ENCODE measurements around the gene CASKIN1.

The CASKIN1 gene

GRCh38 chr16:2228161-2228824, 31.9 kb upstream of the CASKIN1 start:
- Histone ChIP-seq H2AK5ac (ENCODE audit: low read depth, low read length) (no peak overlapping the region), H3K36me3 (replicated peaks in 1 of 2; ENCODE audit: control insufficient read depth in 2 of 2, insufficient read depth in 2 of 2, low read length in 2 of 2) (peaks cover 30 to 68% of the 10 kb centered on the region in 2 donors), H3K14ac (ENCODE audit: low read length) (no peak overlapping the region), H4K91ac (ENCODE audit: low read depth, low read length, poor library complexity) (no peak overlapping the region), H3K23ac (ENCODE audit: low read depth, low read length, poor library complexity) (no peak overlapping the region), H2BK5ac (ENCODE audit: low read length) (no peak overlapping the region), H3K27me3 (ENCODE audit: control insufficient read depth in 3 of 3, insufficient read depth in 3 of 3, low read depth in 1 of 3, low read length in 3 of 3) (no peaks in the 10 kb centered on the region), H2BK15ac (ENCODE audit: low read length) (no peak overlapping the region), H3K4me2 (ENCODE audit: insufficient read depth, low read length, poor library complexity, severe bottlenecking) (no peak overlapping the region), H3K4me3 (ENCODE audit: low read length in 2 of 2) (no peak overlapping the region), H3K4ac (ENCODE audit: low read length) (no peak overlapping the region), H4K8ac (ENCODE audit: low read depth, low read length) (no peak overlapping the region), H3K4me1 (ENCODE audit: control insufficient read depth in 2 of 2, insufficient read depth in 1 of 2, low read depth in 1 of 2, low read length in 2 of 2) (peaks cover 2 to 3% of the 10 kb centered on the region in 2 donors), H3K18ac (ENCODE audit: low read length) (no peak overlapping the region), H2BK12ac (ENCODE audit: low read length) (no peak overlapping the region), H2AFZ (ENCODE audit: low read length) (no peak overlapping the region), H3K9ac (ENCODE audit: low read depth, low read length, poor library complexity) (peak overlapping the region; percentile 3), H2BK120ac (ENCODE audit: low read depth, low read length) (no peak overlapping the region), H3K79me1 (ENCODE audit: low read depth, low read length) (peaks cover 20% of the 10 kb centered on the region), H3K27ac (replicated peaks; ENCODE audit: low read length) (no peak overlapping the region), H3K9me3 (replicated peaks in 1 of 2; ENCODE audit: control insufficient read depth in 2 of 2, insufficient read depth in 1 of 2, low read depth in 1 of 2, low read length in 2 of 2) (no peaks in the 10 kb centered on the region)
- no CpG with 5 or more reads among the region's 25 CpGs for WGBS, 2 donors (ENCODE audit: extremely low coverage in 2 of 2, insufficient read length in 2 of 2, insufficient replicate concordance in 1 of 2)
- DNase-seq (ENCODE audit: low spot score), result no peak

GRCh38 chr16:2226918-2227317, 30.5 kb upstream of the CASKIN1 start:
- H2BK5ac ChIP-seq (ENCODE audit: low read length), result no peak overlapping the region

GRCh38 chr16:2226245-2226793, 29.9 kb upstream of the CASKIN1 start:
- Histone ChIP-seq H3K18ac (ENCODE audit: low read length) (no peak overlapping the region), H3K4me2 (ENCODE audit: insufficient read depth, low read length, poor library complexity, severe bottlenecking) (no peak overlapping the region), H2BK12ac (ENCODE audit: low read length) (no peak overlapping the region), H4K91ac (ENCODE audit: low read depth, low read length, poor library complexity) (no peak overlapping the region), H3K23ac (ENCODE audit: low read depth, low read length, poor library complexity) (no peak overlapping the region), H3K14ac (ENCODE audit: low read length) (no peak overlapping the region), H2BK15ac (ENCODE audit: low read length) (no peak overlapping the region), H3K36me3 (replicated peaks in 1 of 2; ENCODE audit: control insufficient read depth in 2 of 2, insufficient read depth in 2 of 2, low read length in 2 of 2) (peaks cover 17 to 48% of the 10 kb centered on the region in 2 donors), H3K4ac (ENCODE audit: low read length) (no peak overlapping the region), H3K9ac (ENCODE audit: low read depth, low read length, poor library complexity) (no peak overlapping the region), H3K4me3 (ENCODE audit: low read length in 2 of 2) (peak overlapping the region in 1 of 2 donors; percentile 5), H3K27ac (replicated peaks; ENCODE audit: low read length) (no peak overlapping the region), H3K27me3 (ENCODE audit: control insufficient read depth in 3 of 3, insufficient read depth in 3 of 3, low read depth in 1 of 3, low read length in 3 of 3) (no peaks in the 10 kb centered on the region), H3K79me1 (ENCODE audit: low read depth, low read length) (peaks cover 18% of the 10 kb centered on the region), H2BK5ac (ENCODE audit: low read length) (no peak overlapping the region), H2AK5ac (ENCODE audit: low read depth, low read length) (no peak overlapping the region), H3K9me3 (replicated peaks in 1 of 2; ENCODE audit: control insufficient read depth in 2 of 2, insufficient read depth in 1 of 2, low read depth in 1 of 2, low read length in 2 of 2) (no peaks in the 10 kb centered on the region), H2BK120ac (ENCODE audit: low read depth, low read length) (no peak overlapping the region), H2AFZ (ENCODE audit: low read length) (no peak overlapping the region), H4K8ac (ENCODE audit: low read depth, low read length) (no peak overlapping the region), H3K4me1 (ENCODE audit: control insufficient read depth in 2 of 2, insufficient read depth in 1 of 2, low read depth in 1 of 2, low read length in 2 of 2) (peaks cover 2 to 3% of the 10 kb centered on the region in 2 donors)
- DNase-seq (ENCODE audit: low spot score), result no peak
- WGBS, 2 donors (ENCODE audit: extremely low coverage in 2 of 2, insufficient read length in 2 of 2, insufficient replicate concordance in 1 of 2), result no CpG with 5 or more reads among the region's 9 CpGs

More at GRCh38 chr16:2226918-2227317, 30.5 kb upstream of the CASKIN1 start:
- no peak overlapping the region for H4K8ac ChIP-seq (ENCODE audit: low read depth, low read length)
- no peak overlapping the region for H2BK12ac ChIP-seq (ENCODE audit: low read length)
- no peaks in the 10 kb centered on the region for H3K27me3 ChIP-seq (ENCODE audit: control insufficient read depth in 3 of 3, insufficient read depth in 3 of 3, low read depth in 1 of 3, low read length in 3 of 3)
- H3K23ac ChIP-seq (ENCODE audit: low read depth, low read length, poor library complexity), result no peak overlapping the region
- H3K9me3 ChIP-seq (replicated peaks in 1 of 2; ENCODE audit: control insufficient read depth in 2 of 2, insufficient read depth in 1 of 2, low read depth in 1 of 2, low read length in 2 of 2), result no peaks in the 10 kb centered on the region
- no CpG with 5 or more reads among the region's 6 CpGs for WGBS, 2 donors (ENCODE audit: extremely low coverage in 2 of 2, insufficient read length in 2 of 2, insufficient replicate concordance in 1 of 2)
- no peak overlapping the region for H4K91ac ChIP-seq (ENCODE audit: low read depth, low read length, poor library complexity)
- H3K14ac ChIP-seq (ENCODE audit: low read length), result no peak overlapping the region
- no peak overlapping the region for H3K9ac ChIP-seq (ENCODE audit: low read depth, low read length, poor library complexity)
- no peak overlapping the region for H3K27ac ChIP-seq (replicated peaks; ENCODE audit: low read length)
- no peak overlapping the region for H2AFZ ChIP-seq (ENCODE audit: low read length)
- no peak overlapping the region for H2BK120ac ChIP-seq (ENCODE audit: low read depth, low read length)
- no peak overlapping the region for H3K4me3 ChIP-seq (ENCODE audit: low read length in 2 of 2)
- H2AK5ac ChIP-seq (ENCODE audit: low read depth, low read length), result no peak overlapping the region
- no peak overlapping the region for H3K4me2 ChIP-seq (ENCODE audit: insufficient read depth, low read length, poor library complexity, severe bottlenecking)
- no peak overlapping the region for H2BK15ac ChIP-seq (ENCODE audit: low read length)
- H3K18ac ChIP-seq (ENCODE audit: low read length), result no peak overlapping the region
- H3K36me3 ChIP-seq (replicated peaks in 1 of 2; ENCODE audit: control insufficient read depth in 2 of 2, insufficient read depth in 2 of 2, low read length in 2 of 2), result peaks cover 22 to 54% of the 10 kb centered on the region in 2 donors
- no peak for DNase-seq (ENCODE audit: low spot score)
- H3K4me1 ChIP-seq (ENCODE audit: control insufficient read depth in 2 of 2, insufficient read depth in 1 of 2, low read depth in 1 of 2, low read length in 2 of 2), result peaks cover 2 to 3% of the 10 kb centered on the region in 2 donors
- no peak overlapping the region for H3K4ac ChIP-seq (ENCODE audit: low read length)
- peaks cover 18% of the 10 kb centered on the region for H3K79me1 ChIP-seq (ENCODE audit: low read depth, low read length)

GRCh38 chr16:2223942-2224486, 27.6 kb upstream of the CASKIN1 start:
- H3K9me3 ChIP-seq (replicated peaks in 1 of 2; ENCODE audit: control insufficient read depth in 2 of 2, insufficient read depth in 1 of 2, low read depth in 1 of 2, low read length in 2 of 2), result no peaks in the 10 kb centered on the region
- no peak overlapping the region for H2BK120ac ChIP-seq (ENCODE audit: low read depth, low read length)
- DNase-seq (ENCODE audit: low spot score), result no peak
- H3K23ac ChIP-seq (ENCODE audit: low read depth, low read length, poor library complexity), result peak overlapping the region; percentile 99
- H3K27ac ChIP-seq (replicated peaks; ENCODE audit: low read length), result peak overlapping the region; percentile 70
- peak overlapping the region; percentile 90 for H2BK5ac ChIP-seq (ENCODE audit: low read length)
- H3K4ac ChIP-seq (ENCODE audit: low read length), result no peak overlapping the region
- H2BK12ac ChIP-seq (ENCODE audit: low read length), result no peak overlapping the region
- H2BK15ac ChIP-seq (ENCODE audit: low read length), result peak overlapping the region; percentile 58
- H3K27me3 ChIP-seq (ENCODE audit: control insufficient read depth in 3 of 3, insufficient read depth in 3 of 3, low read depth in 1 of 3, low read length in 3 of 3), result no peaks in the 10 kb centered on the region
- H3K4me3 ChIP-seq (ENCODE audit: low read length in 2 of 2), result peak overlapping the region; percentile 87 to 92
- H2AK5ac ChIP-seq (ENCODE audit: low read depth, low read length), result peak overlapping the region; percentile 90
- peak overlapping the region; percentile 96 for H3K18ac ChIP-seq (ENCODE audit: low read length)
- peak overlapping the region; percentile 95 for H3K9ac ChIP-seq (ENCODE audit: low read depth, low read length, poor library complexity)
- peak overlapping the region; percentile 98 for H2AFZ ChIP-seq (ENCODE audit: low read length)
- H3K14ac ChIP-seq (ENCODE audit: low read length), result peak overlapping the region; percentile 47
- peaks cover 2 to 3% of the 10 kb centered on the region in 2 donors for H3K4me1 ChIP-seq (ENCODE audit: control insufficient read depth in 2 of 2, insufficient read depth in 1 of 2, low read depth in 1 of 2, low read length in 2 of 2)
- WGBS, 2 donors (ENCODE audit: extremely low coverage in 2 of 2, insufficient read length in 2 of 2, insufficient replicate concordance in 1 of 2), result no CpG with 5 or more reads among the region's 22 CpGs
- peaks cover 15% of the 10 kb centered on the region for H3K79me1 ChIP-seq (ENCODE audit: low read depth, low read length)
- peak overlapping the region; percentile 87 for H3K4me2 ChIP-seq (ENCODE audit: insufficient read depth, low read length, poor library complexity, severe bottlenecking)
- no peak overlapping the region for H4K8ac ChIP-seq (ENCODE audit: low read depth, low read length)
- H4K91ac ChIP-seq (ENCODE audit: low read depth, low read length, poor library complexity), result no peak overlapping the region
- peaks cover 3 to 26% of the 10 kb centered on the region in 2 donors for H3K36me3 ChIP-seq (replicated peaks in 1 of 2; ENCODE audit: control insufficient read depth in 2 of 2, insufficient read depth in 2 of 2, low read length in 2 of 2)

Data from neuronal stem cell (in vitro differentiated cells).